Activated CD4-positive, CD25-positive, alpha-beta regulatory T cell (primary cell): ENCODE results near the gene RNF112.

Experiments
- DNase-seq, 4 experiments: peaks; one replicate each; lab custom pipeline; 2025; lab: John Stamatoyannopoulos, UW

RNF112 gene

DNA sequence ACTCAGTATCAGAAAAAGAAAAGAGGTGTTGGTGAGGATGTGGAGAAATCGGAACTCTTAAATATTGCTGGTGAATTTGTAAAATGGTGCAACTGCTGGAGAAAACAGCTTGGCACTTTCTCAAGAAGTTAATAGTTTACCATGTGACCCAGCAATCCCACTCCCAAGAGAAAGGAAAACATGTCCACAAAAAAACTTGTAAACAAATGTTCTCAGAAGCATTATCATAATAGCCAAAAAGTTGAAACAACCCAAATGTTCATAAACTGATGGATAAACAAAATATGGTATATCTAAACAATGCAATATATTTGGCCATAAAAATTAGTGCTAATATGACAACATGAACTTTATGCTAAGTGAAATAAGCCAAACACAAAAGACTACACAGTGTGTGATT is 35.3 kb upstream of the RNF112 start:
- no peak for DNase-seq

DNA sequence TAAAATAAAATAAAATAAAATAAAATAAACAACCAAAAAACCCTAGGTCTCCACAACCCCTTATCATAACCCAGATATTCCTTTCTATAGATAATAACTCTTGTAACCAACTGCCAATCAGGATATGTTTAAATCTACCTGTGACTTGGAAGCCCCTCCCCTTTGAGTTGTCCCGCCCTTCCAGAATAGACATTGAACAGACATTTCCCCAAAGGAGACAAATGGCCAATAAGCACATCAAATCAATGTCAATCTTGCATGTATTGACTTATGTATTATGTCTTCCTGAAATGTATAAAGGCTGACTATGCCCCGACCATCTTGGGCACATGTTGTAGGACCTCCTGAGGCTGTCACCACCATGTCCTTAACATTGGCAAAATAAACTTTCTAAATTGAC is 34.2 kb upstream of the RNF112 start:
- DNase-seq, result no peak

DNA sequence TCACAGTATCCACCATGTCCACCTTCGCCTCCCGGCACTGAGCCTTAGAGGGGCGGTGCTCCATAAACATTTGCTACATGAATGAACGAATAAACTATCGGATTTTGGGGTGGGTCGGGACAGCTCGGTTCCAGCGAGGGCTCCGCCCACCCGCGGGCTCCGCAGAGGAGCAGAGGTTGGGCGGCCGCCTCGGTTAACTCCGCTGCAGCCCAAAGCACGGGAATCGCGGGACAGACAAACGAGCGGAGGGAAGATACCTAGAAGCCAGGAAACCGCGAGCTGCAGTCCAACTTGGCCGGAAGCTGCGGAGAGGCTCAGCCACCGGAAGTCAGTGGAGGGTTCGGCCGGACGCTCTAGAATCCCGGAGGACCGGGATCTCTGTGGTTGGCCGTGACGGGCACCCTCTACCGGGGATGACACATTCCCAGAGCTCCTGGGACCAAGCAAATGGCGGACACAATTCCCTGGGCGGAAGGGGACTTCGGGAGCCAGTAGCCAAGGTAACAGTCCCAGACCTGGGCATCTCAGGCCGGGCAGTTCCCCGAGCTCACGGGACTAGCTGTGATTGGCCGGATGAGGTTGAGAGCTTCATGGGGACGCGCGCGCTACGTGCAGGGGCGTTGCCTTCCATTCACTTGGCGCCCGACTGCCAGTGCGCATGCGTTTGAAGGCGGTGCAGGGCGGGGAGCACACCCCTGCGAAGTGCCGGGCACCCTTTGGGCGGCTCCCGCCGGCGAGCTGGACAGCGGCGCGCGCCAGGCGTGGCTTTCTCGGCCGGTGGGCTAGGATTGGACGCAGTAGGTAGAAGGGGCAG is 33.2 kb upstream of the RNF112 start:
- DNase-seq, result peak; percentile 91 to 92 (median 91)

DNA sequence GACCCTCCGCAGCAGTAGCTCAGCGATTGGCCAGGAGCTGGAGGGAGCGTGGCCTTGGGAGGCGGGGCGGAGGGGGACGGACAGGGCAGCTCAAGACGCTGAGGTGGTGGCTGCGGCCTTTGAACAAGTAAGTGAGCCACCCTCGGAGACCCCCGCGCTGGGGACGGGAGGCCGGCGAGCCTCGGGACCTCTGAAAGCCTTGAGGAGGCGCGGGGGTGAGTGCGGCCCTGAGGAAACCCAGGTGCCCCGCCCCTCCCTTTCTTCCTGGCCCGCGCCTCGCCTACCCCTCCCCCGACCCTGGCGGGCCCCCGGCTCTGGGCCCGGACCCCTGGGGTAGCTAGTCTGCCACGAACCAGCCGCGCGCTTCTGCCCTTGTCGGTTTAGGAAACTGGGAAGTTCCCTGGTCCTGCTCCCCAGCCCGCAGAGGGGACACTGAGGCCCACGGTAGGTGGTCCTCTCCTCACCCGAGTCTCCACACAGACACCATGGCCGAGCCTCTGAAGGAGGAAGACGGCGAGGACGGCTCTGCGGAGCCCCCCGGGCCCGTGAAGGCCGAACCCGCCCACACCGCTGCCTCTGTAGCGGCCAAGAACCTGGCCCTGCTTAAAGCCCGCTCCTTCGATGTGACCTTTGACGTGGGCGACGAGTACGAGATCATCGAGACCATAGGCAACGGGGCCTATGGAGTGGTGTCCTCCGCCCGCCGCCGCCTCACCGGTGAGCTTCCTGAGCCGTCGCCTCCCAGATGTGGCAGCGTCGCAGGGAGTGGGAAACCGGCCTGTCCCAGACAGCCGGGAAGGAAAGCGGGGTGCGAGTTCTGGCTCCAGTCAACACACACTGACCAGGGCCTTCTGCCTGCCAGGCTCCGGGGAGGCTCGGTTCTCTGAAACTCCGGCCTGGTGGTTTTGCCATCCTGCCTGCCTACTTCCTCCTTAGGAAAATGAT is 32.3 kb upstream of the RNF112 start, which contains the start of gene MAPK7:
TSS of gene MAPK7 (plus strand) at position 83 of the 945 bp plus-strand sequence. CDS start at position 486, 403 bp downstream.
- peak in 1 of 4 experiments; percentile 43 for DNase-seq

DNA sequence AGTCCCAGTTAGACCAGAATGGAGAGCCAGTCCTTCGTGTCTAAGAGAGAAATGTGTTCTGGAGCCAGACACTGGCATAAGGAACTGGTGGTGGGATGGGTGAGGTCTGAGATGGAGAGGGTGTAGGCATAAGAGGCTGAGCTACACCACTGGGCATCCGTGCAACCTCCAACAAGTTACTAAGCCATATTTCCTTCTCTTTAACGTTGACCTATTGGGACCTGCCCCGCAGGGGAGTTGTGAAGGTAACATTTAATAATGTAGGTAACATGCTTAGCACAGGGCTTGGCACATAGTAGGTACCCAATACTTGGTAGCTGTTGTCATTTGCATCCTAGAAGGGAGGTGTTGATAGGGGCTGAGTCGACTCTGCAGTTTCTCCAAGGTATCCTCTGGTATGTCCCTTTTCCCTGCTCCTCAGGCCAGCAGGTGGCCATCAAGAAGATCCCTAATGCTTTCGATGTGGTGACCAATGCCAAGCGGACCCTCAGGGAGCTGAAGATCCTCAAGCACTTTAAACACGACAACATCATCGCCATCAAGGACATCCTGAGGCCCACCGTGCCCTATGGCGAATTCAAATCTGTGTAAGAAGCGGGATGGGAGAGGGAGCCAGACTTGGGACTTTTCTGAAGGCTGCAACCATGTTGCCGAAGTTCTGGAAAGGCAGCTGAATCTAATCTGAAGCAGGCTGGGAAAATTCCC is 31.5 kb upstream of the RNF112 start:
- no peak for DNase-seq

DNA sequence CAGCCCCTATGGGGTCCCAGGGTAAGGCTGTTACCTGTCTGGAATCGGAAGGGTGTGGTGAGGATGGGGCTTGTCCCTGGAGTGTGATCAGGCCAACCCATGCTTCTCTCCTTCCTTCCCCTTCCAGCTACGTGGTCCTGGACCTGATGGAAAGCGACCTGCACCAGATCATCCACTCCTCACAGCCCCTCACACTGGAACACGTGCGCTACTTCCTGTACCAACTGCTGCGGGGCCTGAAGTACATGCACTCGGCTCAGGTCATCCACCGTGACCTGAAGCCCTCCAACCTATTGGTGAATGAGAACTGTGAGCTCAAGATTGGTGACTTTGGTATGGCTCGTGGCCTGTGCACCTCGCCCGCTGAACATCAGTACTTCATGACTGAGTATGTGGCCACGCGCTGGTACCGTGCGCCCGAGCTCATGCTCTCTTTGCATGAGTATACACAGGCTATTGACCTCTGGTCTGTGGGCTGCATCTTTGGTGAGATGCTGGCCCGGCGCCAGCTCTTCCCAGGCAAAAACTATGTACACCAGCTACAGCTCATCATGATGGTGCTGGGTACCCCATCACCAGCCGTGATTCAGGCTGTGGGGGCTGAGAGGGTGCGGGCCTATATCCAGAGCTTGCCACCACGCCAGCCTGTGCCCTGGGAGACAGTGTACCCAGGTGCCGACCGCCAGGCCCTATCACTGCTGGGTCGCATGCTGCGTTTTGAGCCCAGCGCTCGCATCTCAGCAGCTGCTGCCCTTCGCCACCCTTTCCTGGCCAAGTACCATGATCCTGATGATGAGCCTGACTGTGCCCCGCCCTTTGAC is 30.3 kb upstream of the RNF112 start:
- no peak for DNase-seq

DNA sequence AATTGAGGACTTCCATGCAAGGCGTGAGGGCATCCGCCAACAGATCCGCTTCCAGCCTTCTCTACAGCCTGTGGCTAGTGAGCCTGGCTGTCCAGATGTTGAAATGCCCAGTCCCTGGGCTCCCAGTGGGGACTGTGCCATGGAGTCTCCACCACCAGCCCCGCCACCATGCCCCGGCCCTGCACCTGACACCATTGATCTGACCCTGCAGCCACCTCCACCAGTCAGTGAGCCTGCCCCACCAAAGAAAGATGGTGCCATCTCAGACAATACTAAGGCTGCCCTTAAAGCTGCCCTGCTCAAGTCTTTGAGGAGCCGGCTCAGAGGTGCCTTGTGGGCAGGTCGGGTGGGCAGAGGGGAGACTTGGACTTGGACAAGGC is 29.7 kb upstream of the RNF112 start:
- DNase-seq, result no peak

DNA sequence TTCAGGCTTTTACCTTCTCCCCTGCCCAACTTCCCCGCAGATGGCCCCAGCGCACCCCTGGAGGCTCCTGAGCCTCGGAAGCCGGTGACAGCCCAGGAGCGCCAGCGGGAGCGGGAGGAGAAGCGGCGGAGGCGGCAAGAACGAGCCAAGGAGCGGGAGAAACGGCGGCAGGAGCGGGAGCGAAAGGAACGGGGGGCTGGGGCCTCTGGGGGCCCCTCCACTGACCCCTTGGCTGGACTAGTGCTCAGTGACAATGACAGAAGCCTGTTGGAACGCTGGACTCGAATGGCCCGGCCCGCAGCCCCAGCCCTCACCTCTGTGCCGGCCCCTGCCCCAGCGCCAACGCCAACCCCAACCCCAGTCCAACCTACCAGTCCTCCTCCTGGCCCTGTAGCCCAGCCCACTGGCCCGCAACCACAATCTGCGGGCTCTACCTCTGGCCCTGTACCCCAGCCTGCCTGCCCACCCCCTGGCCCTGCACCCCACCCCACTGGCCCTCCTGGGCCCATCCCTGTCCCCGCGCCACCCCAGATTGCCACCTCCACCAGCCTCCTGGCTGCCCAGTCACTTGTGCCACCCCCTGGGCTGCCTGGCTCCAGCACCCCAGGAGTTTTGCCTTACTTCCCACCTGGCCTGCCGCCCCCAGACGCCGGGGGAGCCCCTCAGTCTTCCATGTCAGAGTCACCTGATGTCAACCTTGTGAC is 29.1 kb upstream of the RNF112 start:
- no peak for DNase-seq

DNA sequence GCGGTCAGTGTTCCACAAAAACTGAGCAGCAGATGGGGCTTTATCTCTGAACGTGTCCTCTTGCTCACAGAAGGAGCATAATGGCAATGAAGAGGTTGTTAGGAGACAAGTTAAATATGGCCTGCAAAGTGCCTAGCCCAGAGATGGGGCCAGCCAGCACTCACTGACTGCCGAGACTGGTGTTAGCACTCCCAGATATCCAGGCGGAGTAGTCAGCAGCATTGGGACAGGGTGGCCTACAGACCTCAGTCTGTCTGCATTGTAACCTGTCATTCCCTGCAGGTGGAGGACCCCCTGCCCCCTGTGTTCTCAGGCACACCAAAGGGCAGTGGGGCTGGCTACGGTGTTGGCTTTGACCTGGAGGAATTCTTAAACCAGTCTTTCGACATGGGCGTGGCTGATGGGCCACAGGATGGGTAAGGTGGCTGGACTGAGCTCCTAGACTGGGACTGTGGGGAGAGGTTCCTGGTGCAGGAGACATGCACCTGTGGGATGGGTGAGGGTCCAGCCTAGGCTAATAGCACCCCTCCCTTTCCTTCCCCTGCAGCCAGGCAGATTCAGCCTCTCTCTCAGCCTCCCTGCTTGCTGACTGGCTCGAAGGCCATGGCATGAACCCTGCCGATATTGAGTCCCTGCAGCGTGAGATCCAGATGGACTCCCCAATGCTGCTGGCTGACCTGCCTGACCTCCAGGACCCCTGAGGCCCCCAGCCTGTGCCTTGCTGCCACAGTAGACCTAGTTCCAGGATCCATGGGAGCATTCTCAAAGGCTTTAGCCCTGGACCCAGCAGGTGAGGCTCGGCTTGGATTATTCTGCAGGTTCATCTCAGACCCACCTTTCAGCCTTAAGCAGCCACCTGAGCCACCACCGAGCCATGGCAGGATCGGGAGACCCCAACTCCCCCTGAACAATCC is 28.2 kb upstream of the RNF112 start:
- no peak for DNase-seq

DNA sequence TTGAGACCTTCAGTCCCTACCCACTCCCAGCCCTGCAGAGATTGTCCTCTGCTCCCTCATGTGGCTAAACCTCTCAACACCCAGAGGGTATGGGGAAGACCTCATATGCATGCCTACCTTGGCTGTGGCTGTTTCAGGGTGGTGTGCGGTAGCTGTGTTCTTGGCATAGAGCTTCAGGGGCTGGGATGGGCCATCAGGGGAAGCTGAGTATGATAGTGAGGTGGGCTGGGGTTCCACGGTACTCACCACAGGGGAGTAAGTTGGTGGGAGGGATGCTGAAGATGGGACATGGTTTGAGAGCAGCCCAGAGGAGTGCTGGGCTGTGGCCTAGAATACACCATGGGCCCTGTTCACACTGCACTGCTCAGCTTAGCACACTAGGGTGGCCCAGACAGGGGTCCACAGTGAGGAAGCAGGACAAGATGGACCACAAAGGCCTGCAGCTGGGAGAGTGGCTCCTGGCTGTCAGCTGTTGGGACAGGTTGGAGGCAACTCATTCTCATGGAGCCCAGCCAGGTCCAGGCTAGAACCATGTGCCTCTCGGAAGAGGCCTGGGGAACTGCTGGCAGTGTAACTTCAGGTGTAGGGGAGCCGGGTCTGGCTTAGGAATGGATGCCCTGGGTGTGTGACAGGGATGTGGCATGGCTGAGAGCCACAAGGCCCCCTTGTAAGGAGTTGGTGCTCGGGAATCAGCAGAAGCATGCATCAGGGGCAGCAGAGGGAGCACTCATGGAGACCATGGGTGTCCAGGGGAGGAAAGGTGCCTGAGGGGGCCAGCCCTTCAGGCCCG is 27.2 kb upstream of the RNF112 start:
- DNase-seq, result no peak

DNA sequence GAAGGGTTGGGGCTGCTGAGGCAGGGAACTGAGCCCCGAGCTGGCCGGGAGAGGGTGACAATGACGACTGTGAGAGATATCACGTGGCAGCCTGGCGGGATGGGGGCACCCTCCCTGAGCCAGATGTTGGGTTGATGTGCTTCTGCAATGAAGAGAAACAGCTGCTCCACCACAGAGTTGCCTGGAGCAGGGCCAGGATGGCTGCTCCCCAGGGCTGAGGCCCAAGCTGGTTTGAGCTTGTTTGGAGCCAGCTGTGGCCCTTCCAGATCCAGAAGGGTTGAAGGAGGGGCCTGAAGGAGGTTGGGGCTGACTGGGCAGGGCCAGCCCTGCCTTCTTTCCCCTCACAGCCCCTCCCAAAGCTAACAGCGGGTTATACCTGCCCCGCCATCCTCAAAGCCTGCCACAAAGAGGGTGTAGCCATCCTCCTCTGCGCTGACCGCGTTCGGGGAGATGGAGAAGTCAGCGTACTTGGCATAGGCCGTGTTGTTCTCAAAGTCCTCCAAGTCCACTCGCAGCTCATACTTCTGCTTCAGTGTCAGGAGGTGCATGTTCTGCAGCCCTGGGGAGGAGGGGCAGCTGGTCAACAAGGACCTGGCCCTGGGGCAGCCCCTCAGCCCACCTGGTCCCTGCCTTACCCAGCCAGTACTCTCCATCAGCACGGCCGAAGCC is 26.2 kb upstream of the RNF112 start:
- DNase-seq, result no peak

DNA sequence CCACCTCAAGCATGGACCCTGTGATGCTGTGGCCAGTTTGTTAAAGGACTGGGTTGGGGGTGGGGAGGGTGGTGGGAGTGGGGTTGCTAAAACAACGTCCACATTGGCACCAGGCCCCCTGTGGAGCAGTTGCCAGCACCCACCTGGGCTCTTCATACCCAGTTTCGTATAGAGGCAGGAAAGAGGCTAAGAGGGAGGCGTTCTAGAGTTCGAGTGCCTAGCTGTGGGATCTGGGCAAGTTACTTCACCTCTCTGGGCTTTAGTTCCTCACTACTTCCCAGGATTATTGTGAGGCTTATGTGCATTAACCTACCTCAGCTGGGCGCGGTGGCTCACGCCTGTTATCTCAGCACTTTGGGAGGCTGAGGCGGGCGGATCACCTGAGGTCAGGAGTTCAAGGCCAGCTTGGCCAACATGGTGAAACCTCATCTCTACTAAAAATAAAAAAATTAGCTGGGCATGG is 25.5 kb upstream of the RNF112 start:
- DNase-seq, result no peak

DNA sequence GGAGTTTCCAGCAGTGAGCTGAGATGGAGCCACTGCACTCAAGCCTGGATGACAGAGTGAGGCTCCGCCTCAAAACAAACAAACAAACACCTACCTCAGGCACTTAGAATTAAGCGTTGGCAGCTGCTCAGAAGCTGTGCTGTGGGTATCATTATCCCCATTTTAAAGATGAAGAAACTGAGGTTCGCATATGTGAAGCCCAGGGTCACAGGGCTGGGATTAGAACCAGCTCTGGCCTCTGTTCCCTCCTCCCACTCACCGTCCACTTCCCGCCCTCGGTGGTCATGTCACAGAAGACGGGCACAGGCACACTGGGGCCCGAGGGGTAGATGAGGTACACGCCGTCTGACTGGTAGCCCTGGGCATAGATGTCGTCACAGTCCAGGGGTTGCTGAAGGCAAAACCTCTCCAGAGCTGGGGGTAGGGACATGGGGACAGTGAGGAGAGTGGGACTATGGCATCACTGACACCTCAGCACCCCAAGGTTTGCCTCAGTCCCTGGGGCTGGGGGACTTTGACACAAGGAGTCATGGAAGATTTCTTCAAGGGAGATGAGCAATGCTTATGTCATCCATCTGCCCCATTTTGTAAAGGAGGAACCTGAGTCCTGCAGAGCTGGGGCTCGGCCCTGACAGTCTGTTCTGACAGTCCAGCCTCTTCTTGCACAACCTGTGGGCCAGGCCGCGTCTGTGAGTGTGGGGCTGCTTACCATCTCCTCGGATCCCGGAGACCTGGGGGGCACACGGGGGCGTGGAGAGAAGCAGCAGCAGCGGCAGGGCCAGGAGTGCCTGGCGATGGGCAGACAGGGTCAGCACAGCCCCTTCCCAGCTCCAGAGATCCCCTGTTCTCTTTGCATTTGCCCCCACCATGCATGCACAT is 24.7 kb upstream of the RNF112 start:
- DNase-seq, result no peak

DNA sequence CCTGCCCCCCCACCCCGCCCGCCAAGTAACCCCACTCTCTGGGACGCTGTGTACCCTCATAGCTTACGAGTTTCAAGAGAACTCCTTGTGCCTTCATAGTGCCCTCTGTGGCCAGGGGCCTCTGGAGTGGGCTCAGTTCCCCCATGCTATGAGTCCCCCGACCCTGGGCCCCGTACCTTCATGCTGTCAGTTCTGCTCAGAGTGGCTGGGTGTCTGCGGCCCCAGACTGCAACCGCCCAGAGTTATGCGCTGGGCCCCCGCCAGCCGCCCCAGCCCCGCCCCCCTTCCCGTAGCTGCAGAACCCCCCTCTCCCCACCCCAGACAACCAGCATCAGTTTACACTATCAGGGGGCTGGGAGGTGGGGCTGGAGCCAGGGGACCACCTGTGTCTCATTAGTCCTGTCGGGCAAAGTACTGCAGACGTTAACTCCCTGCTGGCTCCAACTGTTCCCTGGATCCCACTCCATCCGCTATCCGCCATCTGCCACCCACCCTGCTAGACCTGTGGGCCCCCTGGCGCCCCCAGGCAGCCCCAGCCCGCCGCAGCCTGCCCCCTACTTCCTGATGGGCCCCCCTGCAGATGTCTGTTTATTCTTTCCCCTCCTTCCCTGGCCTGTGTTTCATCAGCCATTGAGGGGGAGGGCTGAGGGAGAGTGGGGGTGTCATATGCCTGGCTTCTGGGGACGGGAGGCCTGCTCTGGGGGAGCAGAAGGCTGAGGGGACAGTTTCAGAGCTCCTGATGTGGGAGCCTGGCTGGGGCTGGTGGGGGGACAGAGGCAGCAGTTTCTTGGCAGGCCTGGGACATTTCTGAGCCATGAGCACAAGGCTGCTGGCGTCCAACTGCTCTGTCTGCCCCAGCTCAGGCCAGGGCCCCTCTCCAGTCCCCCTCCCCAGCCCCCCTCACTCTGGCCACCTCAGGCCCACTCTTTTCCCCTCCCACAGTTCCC is 23.8 kb upstream of the RNF112 start, which contains the start of gene MFAP4:
TSS of gene MFAP4 (minus strand) at position 217 of the 947 bp plus-strand sequence. CDS start at position 182, 35 bp downstream.
- no peak for DNase-seq

DNA sequence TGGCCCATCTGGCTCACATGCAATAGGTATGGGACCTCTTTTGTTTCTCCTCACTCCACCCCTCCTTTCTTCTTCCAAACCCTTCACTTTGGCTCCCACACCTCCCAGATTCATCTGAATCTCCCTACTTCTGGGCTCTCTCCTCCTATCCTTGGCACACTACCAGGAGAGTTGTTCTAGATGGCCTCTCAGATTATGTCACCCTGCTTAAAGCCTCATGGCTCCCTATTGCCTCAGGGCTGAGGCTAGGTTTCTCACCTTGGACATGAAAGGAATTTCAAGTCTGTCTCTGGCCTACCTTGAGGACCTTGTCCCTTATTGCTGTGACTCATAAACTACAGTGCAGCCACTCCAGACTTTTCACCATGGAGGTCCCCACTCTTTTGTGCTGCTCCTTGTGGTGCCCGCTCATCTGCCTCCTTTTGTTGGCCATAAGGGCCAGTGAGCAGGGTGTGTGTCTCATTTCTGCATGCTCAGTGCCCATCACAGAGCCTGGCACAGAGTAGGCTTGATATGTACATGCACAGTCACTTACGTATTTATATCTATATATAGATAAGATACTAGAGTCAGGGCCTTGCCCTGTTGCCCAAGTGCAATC is 23.0 kb upstream of the RNF112 start:
- no peak for DNase-seq
